Caco-2 (cell line): ENCODE results near the gene GPER1. TPM values are rescaled to one million over a fixed set of nuclear protein-coding genes. Genes with fewer than 3 reads are reported as not detected.
A peak's percentile ranks its signal among the peaks of the same experiment; 100 is the strongest.
"Not testable (repeated sequence)": the region's sequence is repeated elsewhere in the genome, so short reads cannot be mapped to it uniquely, and the experiment has no call there.

ENCODE experiments used
- BruUV-seq: library from RNA; stranded (reverse); fragments of 400-500 nt; replicated peaks from 2 replicates; lab custom pipeline; 2021; lab: Mats Ljungman, UMichigan
- CTCF ChIA-PET: fragments of 300-600 bp; sonication (Branson Sonifier 250); formaldehyde crosslinking; loops from one replicate; lab custom pipeline; 2022; ENCODE audit warnings: antibody characterized with exemption; lab: Charles Lee
- POLR2A ChIA-PET: fragments of 300-600 bp; sonication (Branson Sonifier 250); formaldehyde crosslinking; loops from one replicate; lab custom pipeline; 2022; ENCODE audit warnings: antibody characterized with exemption; lab: Charles Lee
- DNase-seq, 2 experiments: peaks; one replicate each; pipeline versions ENCODE4 v3.0.0 to v3.0.0-alpha.2; 2020 to 2022
- H3K27me3 ChIP-seq: replicated peaks from 2 replicates; pipeline ENCODE4 v1.6.0; 2011; ENCODE audit warnings: low read length; ENCODE audit not compliant: control insufficient read depth, insufficient read depth
- H3K36me3 ChIP-seq: 2 replicates; pipeline ENCODE4 v1.5.1; 2011; ENCODE audit warnings: low read length; ENCODE audit not compliant: control insufficient read depth, insufficient read depth
- H3K4me1 ChIP-seq: fragments of 250-450 bp; sonication (Bioruptor Pico); 2 replicates; pipeline ENCODE4 v1.5.1; 2020; ENCODE audit warnings: mild to moderate bottlenecking
- H3K4me3 ChIP-seq: 2 replicates; pipeline ENCODE4 v1.5.1; 2011; ENCODE audit warnings: low read depth, mild to moderate bottlenecking, control low read depth, low read length
- H3K9me3 ChIP-seq: fragments of 250-450 bp; sonication (Bioruptor Pico); 2 replicates; pipeline ENCODE4 v1.5.1; 2020; ENCODE audit warnings: mild to moderate bottlenecking, moderate library complexity
- H3K27ac Mint-ChIP-seq: one replicate; pipeline ENCODE4 v1.8.0; 2022; ENCODE audit warnings: mixed read lengths; ENCODE audit not compliant: unreplicated experiment
- H3K27me3 Mint-ChIP-seq: one replicate; pipeline ENCODE4 v1.8.0; 2022; ENCODE audit warnings: mixed read lengths; ENCODE audit not compliant: insufficient read depth, unreplicated experiment
- H3K36me3 Mint-ChIP-seq: one replicate; pipeline ENCODE4 v1.8.0; 2022; ENCODE audit warnings: mild to moderate bottlenecking, mixed read lengths; ENCODE audit not compliant: insufficient read depth, unreplicated experiment
- H3K4me1 Mint-ChIP-seq: one replicate; pipeline ENCODE4 v1.8.0; 2022; ENCODE audit warnings: low read depth, mixed read lengths; ENCODE audit not compliant: unreplicated experiment
- H3K4me3 Mint-ChIP-seq: one replicate; pipeline ENCODE4 v1.8.0; 2022; ENCODE audit warnings: mild to moderate bottlenecking, moderate library complexity, mixed read lengths; ENCODE audit not compliant: unreplicated experiment
- H3K9me3 Mint-ChIP-seq: one replicate; pipeline ENCODE4 v1.8.0; 2022; ENCODE audit warnings: mixed read lengths; ENCODE audit not compliant: unreplicated experiment
- intact Hi-C: fragments of 100-400 bp; cut with micrococcal nuclease; formaldehyde crosslinking; loops from one replicate; pipeline ENCODE4 v1.10.0; 2022; ENCODE audit not compliant: unreplicated experiment
- total RNA-seq: library from RNA; stranded (reverse); gene quantifications from 2 replicates; pipeline ENCODE4 v1.2.3, GENCODE V29; 2022
- TF ChIP-seq, protein P1 (sequence below), 2 experiments: fragments of 200-600 bp in 1 of 2; IDR thresholded peaks; 1 replicate in 1 of 2; 2 replicates in 1 of 2; pipeline versions ENCODE4 v1.5.1 to v1.8.0; 2011 to 2022; ENCODE audit warnings: antibody characterized with exemption in 1 of 2, control low read depth in 1 of 2, inconsistent platforms in 1 of 2, low read depth in 1 of 2, low read length in 1 of 2, mild to moderate bottlenecking in 1 of 2, moderate library complexity in 1 of 2; ENCODE audit not compliant: insufficient read depth in 1 of 2, severe bottlenecking in 1 of 2, unreplicated experiment in 1 of 2

GPER1 gene
- total RNA-seq, 1 experiment from 2014 or later: 0.25 TPM

DNA sequence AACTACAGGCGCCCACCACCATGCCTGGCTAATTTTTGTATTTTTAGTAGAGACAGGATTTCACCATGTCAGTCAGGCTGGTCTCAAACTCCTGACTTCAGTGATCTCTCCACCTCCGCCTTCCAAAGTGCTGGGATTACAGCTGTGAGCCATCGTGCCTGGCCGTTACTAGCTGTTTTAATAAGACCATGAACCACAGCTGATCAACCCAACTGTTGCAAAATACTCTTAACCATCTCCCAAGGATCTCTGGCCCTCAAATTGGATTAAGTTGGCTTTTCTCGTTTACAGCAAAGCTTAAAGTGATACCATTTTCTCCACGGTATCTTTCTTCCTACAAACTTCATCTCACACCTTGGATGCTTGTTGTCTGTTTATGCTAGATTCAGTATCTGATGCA, 53.7 kb downstream of the GPER1 start:
- no peaks in the 10 kb centered on the region for H3K36me3 ChIP-seq
- Mint-ChIP-seq H3K9me3 (no peaks in the 10 kb centered on the region), H3K4me3 (no peak overlapping the region), H3K36me3 (peaks cover 3% of the 10 kb centered on the region), H3K27ac (no peak overlapping the region), H3K4me1 (peaks cover 8% of the 10 kb centered on the region), H3K27me3 (no peaks in the 10 kb centered on the region)
- no peaks in the 10 kb centered on the region for H3K9me3 ChIP-seq
- POLR2A ChIA-PET: no interaction called here
- DNase-seq: peak in 1 of 2 experiments; percentile 1
- peaks cover 3% of the 10 kb centered on the region; the same call in 1 of the 2 replicates for H3K4me1 ChIP-seq
- no peaks in the 10 kb centered on the region for H3K27me3 ChIP-seq
- TF ChIP-seq, protein P1, sequence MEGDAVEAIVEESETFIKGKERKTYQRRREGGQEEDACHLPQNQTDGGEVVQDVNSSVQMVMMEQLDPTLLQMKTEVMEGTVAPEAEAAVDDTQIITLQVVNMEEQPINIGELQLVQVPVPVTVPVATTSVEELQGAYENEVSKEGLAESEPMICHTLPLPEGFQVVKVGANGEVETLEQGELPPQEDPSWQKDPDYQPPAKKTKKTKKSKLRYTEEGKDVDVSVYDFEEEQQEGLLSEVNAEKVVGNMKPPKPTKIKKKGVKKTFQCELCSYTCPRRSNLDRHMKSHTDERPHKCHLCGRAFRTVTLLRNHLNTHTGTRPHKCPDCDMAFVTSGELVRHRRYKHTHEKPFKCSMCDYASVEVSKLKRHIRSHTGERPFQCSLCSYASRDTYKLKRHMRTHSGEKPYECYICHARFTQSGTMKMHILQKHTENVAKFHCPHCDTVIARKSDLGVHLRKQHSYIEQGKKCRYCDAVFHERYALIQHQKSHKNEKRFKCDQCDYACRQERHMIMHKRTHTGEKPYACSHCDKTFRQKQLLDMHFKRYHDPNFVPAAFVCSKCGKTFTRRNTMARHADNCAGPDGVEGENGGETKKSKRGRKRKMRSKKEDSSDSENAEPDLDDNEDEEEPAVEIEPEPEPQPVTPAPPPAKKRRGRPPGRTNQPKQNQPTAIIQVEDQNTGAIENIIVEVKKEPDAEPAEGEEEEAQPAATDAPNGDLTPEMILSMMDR (IDR thresholded peaks at IDR 0.05; ENCODE audit: insufficient read depth in 1 of 2, low read depth in 1 of 2, low read length in 1 of 2, severe bottlenecking in 1 of 2, unreplicated experiment in 1 of 2): no peak
- no peak overlapping the region for H3K4me3 ChIP-seq
- CTCF ChIA-PET: interaction anchor here (0.6 kb wide), 2 partner anchors 34 to 148 kb away, joined by 3 to 4 read pairs; no protein-coding TSS in a partner anchor
- BruUV-seq: no TSS peak
- intact Hi-C loops: no loop called here

DNA sequence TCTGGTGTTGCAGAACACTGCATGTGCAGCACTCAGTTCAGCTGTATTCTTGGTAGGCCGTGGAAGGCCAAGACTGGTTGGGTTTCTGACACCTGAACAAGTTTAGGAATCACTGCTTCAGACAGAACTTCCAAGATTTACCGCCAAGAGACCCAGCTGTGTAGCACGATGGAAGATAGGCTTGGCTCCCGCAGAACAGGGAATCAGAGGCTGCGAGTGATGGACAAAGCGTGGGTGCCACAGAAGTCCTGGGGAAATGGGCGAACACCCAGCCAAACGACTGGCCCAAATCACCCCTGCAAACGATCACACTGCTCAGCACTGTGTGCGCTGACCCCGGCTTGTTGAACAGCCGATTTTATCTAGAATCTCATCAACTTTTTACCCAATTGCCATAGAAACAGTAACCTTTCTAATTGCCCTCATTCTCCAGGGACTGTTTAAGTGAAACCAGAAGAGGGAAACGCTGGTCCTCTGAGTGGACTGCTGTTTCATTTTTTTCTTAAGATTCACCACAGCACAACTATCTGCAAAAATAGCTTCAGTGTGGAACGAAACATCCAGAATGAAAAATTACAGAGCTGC, 54.2 kb downstream of the GPER1 start:
- ChIA-PET POLR2A (no interaction called here), CTCF (interaction anchor here (0.6 to 2.1 kb wide), 3 partner anchors 34 to 149 kb away, joined by 3 to 11 read pairs (median 4); no protein-coding TSS in a partner anchor)
- no peak overlapping the region for H3K4me3 Mint-ChIP-seq
- H3K9me3 ChIP-seq: no peaks in the 10 kb centered on the region
- no peak overlapping the region for H3K27ac Mint-ChIP-seq
- H3K27me3 ChIP-seq: no peaks in the 10 kb centered on the region
- peaks cover 3% of the 10 kb centered on the region for H3K4me1 Mint-ChIP-seq
- H3K4me3 ChIP-seq: no peak overlapping the region
- no peaks in the 10 kb centered on the region for H3K9me3 Mint-ChIP-seq
- no peaks in the 10 kb centered on the region for H3K4me1 ChIP-seq
- TF ChIP-seq, protein P1 (IDR thresholded peaks at IDR 0.05; ENCODE audit: insufficient read depth in 1 of 2, low read depth in 1 of 2, low read length in 1 of 2, severe bottlenecking in 1 of 2, unreplicated experiment in 1 of 2): no peak
- no TSS peak for BruUV-seq
- intact Hi-C loops: no loop called here
- no peaks in the 10 kb centered on the region for H3K36me3 ChIP-seq
- no peaks in the 10 kb centered on the region for H3K36me3 Mint-ChIP-seq
- no peaks in the 10 kb centered on the region for H3K27me3 Mint-ChIP-seq
- DNase-seq: peak in 1 of 2 experiments; percentile 8

DNA sequence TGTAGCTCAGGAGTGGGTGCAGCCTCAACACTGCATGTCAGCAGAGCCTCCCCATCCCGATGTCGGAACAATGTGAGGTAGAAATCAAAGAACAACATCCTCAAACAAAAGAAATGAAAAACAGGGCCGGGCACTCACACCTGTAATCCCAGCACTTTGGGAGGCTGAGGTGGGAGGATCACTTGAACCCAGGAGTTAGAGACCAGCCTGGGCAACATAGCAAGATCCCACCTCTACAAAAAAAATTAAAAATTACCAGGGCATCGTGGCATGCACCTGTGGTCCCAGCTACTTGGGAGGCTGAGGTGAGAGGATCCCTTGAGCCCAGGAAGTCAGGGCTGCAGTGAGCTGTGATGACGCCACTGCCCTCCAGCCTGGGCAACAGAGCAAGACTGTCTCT, 55.1 kb downstream of the GPER1 start:
- H3K36me3 Mint-ChIP-seq, H3K36me3 ChIP-seq, BruUV-seq, H3K4me1 ChIP-seq, POLR2A ChIA-PET, H3K27me3 ChIP-seq, H3K9me3 Mint-ChIP-seq, H3K4me3 ChIP-seq, H3K27me3 Mint-ChIP-seq, H3K4me3 Mint-ChIP-seq, H3K4me1 Mint-ChIP-seq, H3K9me3 ChIP-seq, intact Hi-C loops, H3K27ac Mint-ChIP-seq, DNase-seq: not testable (repeated sequence)
- CTCF ChIA-PET: interaction anchor here (2.1 kb wide), 1 partner anchor 150 kb away, joined by 11 read pairs; no protein-coding TSS in a partner anchor

Other genes with a start within 250 kb of the GPER1 start
- 124 and 130 TPM in 2 replicates for gene GET4, start 211.6 kb upstream of the GPER1 start, total RNA-seq
- 65.6 and 77.6 TPM in 2 replicates for gene ADAP1, start 133.4 kb upstream of the GPER1 start, total RNA-seq
- gene COX19, start 112.6 kb upstream of the GPER1 start, total RNA-seq: 24.8 and 25.6 TPM in 2 replicates
- gene CYP2W1, start 104.9 kb upstream of the GPER1 start, total RNA-seq: 24.0 and 25.1 TPM in 2 replicates
- gene GPR146, start 43.6 kb upstream of the GPER1 start, total RNA-seq: 1.8 and 3.0 TPM in 2 replicates
- 32.1 and 33.6 TPM in 2 replicates for gene ZFAND2A, start 72.1 kb downstream of the GPER1 start, total RNA-seq
- gene UNCX, start 144.8 kb downstream of the GPER1 start, total RNA-seq: not detected in 2 replicates